GOT3 (cell line): ENCODE results near the gene TSC22D3.

Experiments
- DNase-seq: peaks from one replicate; lab custom pipeline; 2025; ENCODE audit warnings: mixed read lengths; lab: John Stamatoyannopoulos, UW

Gene TSC22D3

GRCh38 chrX:107760304-107761077, 15.1 kb downstream of the TSC22D3 start:
- no peak for DNase-seq

GRCh38 chrX:107758231-107758766, 17.3 kb downstream of the TSC22D3 start:
- DNase-seq = no peak

GRCh38 chrX:107755721-107756120, 19.9 kb downstream of the TSC22D3 start:
- DNase-seq = no peak

- no peak for DNase-seq
These were observed 22.4 kb downstream of the TSC22D3 start for GRCh38 chrX:107753187-107753586.

- no peak for DNase-seq
These were observed 22.9 kb downstream of the TSC22D3 start for GRCh38 chrX:107752714-107753113.

GRCh38 chrX:107752043-107752442, 23.5 kb downstream of the TSC22D3 start:
- no peak for DNase-seq

GRCh38 chrX:107750861-107751445, 24.6 kb downstream of the TSC22D3 start:
- DNase-seq = no peak

- DNase-seq = no peak
These were observed 25.3 kb downstream of the TSC22D3 start for GRCh38 chrX:107750263-107750662.

GRCh38 chrX:107748506-107748905, 27.1 kb downstream of the TSC22D3 start:
- no peak for DNase-seq

GRCh38 chrX:107747596-107748161, 27.9 kb downstream of the TSC22D3 start:
- no peak for DNase-seq

- no peak for DNase-seq
These were observed 30.7 kb downstream of the TSC22D3 start for GRCh38 chrX:107744868-107745267.

- DNase-seq = no peak
These were observed 31.6 kb downstream of the TSC22D3 start for GRCh38 chrX:107743995-107744394.

GRCh38 chrX:107742700-107743191, 32.8 kb downstream of the TSC22D3 start:
- DNase-seq = no peak

GRCh38 chrX:107741404-107741790, 34.2 kb downstream of the TSC22D3 start:
- DNase-seq = no peak

GRCh38 chrX:107739541-107739940, 36.0 kb downstream of the TSC22D3 start:
- no peak for DNase-seq

- DNase-seq = no peak
These were observed 36.8 kb downstream of the TSC22D3 start for GRCh38 chrX:107738768-107739167.

GRCh38 chrX:107738272-107738671, 37.3 kb downstream of the TSC22D3 start:
- no peak for DNase-seq

- DNase-seq = no peak
These were observed 38.6 kb downstream of the TSC22D3 start for GRCh38 chrX:107736781-107737531.

GRCh38 chrX:107734646-107735045, 40.9 kb downstream of the TSC22D3 start:
- no peak for DNase-seq

GRCh38 chrX:107733686-107734085, 41.9 kb downstream of the TSC22D3 start:
- DNase-seq = no peak

- DNase-seq = no peak
These were observed 43.6 kb downstream of the TSC22D3 start for GRCh38 chrX:107731831-107732502.
